ENCODE measurements around the gene EXOSC2.

Gene EXOSC2

GRCh38 chr9:130696996-130697395 lies 3.4 kb downstream of the EXOSC2 start:
- DNase-seq (ENCODE audit: low spot score) = no peak

DNA sequence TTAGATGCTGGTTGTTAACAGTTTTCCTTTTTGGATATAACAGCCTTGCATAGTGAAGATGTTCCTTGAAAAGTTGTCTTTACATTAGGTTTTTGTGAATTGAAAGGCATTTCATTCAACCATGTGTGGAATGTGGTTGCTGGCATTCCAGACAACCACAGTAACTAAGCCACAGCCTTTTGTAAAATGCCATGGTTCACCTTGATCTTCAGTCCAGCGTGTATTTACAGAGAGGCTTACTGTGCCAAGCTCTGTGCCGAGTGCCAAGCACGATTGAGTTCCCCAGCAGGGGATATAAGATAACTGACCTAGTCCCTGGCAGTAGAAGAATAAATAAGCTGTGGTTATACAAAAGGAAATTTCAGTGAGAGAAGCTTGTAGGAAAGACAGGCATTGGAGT lies 4.9 kb downstream of the EXOSC2 start:
- DNase-seq (ENCODE audit: low spot score) = no peak

DNA sequence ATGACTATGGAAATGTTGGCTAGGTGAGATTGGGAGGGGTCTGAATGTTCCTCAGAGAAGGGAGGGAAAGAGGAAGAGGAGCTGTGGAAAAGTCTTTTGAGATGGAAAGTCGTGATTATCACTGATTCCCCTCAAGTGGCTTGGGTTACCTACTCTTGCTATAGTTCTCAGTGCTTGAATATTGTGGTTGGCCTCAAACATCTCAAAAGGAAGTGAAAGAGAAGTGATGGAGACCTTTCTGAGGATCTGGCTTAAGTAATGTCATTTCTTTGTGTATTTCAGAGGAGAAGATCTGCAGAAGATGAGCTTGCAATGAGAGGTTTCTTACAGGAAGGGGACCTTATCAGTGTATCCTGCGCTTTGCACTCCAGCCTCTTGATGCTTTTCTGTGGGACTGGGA lies 5.5 kb downstream of the EXOSC2 start:
- no peak for DNase-seq (ENCODE audit: low spot score)

- no peak for DNase-seq (ENCODE audit: low spot score)
These were observed 7.8 kb downstream of the EXOSC2 start for GRCh38 chr9:130701059-130702022.

- DNase-seq (ENCODE audit: low spot score) = no peak
These were observed 9.9 kb downstream of the EXOSC2 start for GRCh38 chr9:130703501-130703900.

DNA sequence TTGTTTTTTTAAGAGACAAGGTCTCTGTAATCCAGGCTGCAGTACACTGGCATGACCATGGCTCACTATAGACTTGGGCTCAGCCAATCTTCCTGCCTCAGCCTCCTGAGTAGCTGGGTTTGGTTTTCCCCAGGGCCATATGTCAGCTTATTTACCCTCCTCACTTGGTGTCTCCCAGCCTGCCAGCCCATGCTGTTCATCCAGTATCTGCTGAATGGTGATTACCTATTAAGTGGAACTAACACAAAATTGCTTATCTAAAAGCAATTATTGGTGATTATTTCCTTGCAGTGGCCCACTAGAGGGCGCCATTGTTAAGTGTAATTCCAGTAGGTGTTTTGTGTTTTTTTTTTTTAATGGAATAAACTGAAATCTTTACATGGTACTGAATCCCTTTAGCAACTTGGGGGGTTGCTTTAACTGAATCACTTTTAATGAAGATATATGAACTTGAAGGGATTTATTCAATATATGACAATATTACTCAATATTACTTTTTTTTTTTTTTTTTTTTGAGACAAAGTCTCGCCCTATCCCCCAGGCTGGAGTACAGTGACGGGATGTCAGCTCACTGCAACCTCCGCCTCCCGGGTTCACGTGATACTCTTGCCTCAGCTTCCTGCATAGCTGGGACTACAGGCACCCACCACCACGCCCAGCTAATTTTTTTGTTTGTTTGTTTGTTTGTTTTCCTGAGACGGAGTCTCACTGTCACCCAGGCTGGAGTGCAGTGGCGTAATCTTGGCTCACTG lies 13.8 kb downstream of the EXOSC2 start:
- no peak for DNase-seq (ENCODE audit: low spot score)

DNA sequence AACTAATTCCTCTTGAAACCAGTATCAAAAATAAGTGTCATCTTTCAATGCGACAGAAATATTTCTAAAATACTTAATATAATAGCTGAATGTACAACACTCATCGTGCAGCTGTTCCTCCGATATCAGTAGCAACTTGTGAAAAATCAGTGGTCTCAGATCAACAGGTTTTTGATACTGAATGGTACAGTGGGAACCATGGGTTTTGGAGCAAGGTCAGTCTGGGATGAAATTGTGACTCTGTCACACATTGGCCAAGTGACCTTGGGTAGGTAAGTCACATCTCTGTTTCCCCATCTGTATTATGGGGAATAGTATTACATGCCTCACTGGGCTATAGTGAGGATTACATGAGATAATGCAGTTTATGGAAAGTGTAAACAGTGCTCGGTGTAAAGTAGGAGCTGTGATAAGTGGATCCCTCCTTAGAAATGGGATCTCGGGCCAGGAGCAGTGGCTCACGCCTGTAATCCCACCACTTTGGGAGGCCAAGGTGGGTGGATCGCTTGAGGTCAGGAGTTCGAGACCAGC lies 17.3 kb downstream of the EXOSC2 start:
- no peak for DNase-seq (ENCODE audit: low spot score)

DNA sequence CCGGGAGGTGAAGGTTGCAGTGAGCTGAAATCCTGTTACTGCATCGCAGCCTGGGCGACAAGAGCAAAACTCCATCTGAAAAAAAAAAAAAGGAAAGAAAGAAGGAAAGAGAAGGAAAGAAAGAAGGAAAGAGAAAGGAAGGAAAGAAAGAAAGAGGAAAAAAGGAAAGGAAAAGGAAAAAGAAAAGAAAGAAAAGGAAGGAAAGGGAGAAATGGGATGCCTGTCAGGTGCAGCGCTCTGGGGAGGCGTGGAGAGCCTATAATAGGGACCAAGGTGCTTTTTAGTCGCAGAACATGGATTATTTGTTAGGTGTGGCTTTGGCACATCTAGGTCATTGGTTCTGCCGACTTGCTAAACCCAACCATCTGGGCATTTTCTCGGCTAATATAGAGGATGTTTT lies 17.9 kb downstream of the EXOSC2 start:
- DNase-seq (ENCODE audit: low spot score) = no peak

DNA sequence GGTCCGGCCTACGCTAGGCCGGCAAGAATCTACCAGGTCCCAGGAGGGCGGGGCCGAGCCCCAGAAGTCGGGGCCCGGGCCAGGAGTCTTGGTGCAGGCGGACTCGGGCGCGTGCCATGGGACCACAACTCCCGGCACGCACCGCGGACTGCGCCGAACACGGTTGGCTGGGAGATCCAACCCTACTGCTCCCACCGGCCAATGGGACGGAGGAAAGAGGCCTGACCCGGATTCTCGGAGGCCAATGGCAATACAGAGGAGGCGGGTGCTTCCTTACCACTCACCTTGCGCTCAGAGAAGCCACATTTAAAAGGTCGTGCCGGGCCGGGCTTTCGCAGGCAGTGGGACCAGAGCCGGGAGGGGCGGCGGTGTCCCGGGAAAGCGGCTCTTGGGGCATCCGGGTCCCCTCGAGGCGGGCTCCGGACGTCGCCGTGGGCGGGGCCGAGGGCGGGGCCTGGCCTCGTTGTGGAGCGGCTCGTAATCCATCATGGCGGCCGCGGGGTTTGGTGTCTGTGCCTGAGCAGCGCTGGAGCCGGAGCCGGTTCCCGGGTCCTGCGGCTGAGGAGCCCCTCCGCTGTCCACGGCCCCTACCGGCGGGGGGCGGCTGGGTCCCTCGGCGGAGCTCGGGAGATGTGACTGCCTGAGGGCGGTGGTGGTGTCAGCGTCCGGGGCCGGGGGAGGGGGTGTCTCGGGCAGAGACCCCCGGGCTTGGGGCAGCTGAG lies 19.1 kb downstream of the EXOSC2 start:
- peak; percentile 99 for DNase-seq (ENCODE audit: low spot score)

GRCh38 chr9:130713286-130713960 lies 19.8 kb downstream of the EXOSC2 start:
- DNase-seq (ENCODE audit: low spot score) = no peak

DNA sequence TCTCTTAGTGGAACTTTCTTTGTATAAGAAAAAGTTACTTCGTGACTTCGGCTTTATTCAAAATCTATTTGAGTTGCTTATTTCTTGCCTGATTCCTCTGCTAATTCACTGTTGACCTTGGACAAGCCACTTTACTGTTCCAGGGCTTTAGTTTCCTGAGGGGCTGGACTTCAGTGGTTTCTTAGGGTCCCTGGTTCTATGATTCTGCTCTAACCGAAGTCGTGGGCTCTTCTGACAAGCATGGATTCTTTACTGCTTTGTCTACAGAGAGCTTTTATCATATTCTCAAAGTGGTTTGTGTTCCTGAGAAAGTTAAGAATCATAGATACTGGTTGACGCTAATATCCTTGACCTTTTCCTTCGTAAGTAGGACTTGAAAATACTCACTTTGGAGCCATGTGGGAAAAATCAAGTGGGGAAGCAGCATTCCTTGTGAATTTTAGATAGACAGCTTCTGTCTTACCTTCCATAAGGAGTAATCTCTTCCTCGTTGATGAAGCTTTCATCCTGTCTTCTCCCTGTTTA lies 21.1 kb downstream of the EXOSC2 start:
- DNase-seq (ENCODE audit: low spot score) = no peak

GRCh38 chr9:130715270-130715669 lies 21.7 kb downstream of the EXOSC2 start:
- DNase-seq (ENCODE audit: low spot score) = no peak

GRCh38 chr9:130718562-130718961 lies 25.0 kb downstream of the EXOSC2 start:
- DNase-seq (ENCODE audit: low spot score) = no peak

DNA sequence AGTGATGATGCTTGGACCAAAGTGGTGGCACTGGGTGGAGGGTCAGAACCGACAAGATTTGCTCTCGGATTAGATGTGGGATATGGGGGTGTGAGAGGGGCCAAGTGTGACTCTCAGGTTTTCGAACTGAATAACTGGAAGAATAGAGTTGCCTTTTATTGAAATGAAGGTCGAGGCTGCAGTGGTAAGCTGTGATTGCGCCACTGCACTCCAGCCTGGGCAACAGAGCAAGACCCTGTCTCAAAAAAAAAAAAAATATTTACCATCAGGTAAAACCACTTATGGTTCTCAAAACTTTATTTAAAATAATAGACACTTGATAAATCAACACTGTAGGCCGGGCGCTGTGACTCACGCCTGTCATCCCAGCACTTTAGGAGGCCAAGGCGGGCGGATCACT lies 27.2 kb downstream of the EXOSC2 start:
- DNase-seq (ENCODE audit: low spot score) = no peak

- DNase-seq (ENCODE audit: low spot score) = no peak
These were observed 35.1 kb downstream of the EXOSC2 start for GRCh38 chr9:130728721-130729120.

DNA sequence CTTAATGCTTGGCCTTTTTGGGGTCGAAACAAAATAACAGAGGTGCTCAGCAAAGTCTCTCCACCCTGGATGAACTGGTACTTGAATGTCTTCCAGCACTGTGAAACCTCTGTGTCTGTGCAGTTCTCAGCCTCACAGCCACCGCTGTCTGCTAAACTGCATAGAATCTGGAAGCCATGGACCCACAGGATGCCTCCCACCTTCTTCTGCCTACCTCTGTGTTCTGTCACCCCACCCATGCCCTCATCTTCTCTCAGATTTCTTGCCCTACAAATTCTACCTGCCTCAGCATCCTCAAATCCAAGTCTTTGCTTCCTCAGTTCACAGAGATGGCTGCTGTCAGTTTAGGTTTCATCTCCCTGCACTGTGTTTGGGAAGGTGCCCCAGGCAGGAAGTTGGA lies 35.6 kb downstream of the EXOSC2 start:
- DNase-seq (ENCODE audit: low spot score) = no peak

- no peak for DNase-seq (ENCODE audit: low spot score)
These were observed 37.8 kb downstream of the EXOSC2 start for GRCh38 chr9:130731355-130731754.

GRCh38 chr9:130732136-130732535 lies 38.6 kb downstream of the EXOSC2 start:
- DNase-seq (ENCODE audit: low spot score) = no peak

DNA sequence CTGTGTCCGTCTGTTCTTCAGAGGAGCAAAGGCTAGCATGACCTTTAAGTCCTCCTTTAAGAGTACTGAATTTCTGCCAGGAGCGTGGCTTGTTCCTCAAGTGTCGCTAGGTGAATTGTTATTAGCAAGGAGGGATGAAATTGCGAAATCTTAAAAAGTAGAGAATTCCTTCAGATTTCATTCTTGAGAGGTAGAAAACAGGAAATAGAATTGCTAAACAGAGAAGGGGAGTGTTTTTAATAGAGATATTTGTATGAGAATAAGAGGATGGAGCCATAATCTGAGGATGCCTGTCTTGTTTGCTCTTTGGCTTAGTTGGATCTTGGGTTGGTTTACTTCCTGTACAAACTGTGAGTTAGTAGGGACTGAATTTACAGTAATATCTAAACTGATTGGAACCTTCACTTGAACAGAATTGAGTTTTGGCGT lies 39.2 kb downstream of the EXOSC2 start:
- no peak for DNase-seq (ENCODE audit: low spot score)

- DNase-seq (ENCODE audit: low spot score) = no peak
These were observed 42.0 kb downstream of the EXOSC2 start for GRCh38 chr9:130735566-130735965.

DNA sequence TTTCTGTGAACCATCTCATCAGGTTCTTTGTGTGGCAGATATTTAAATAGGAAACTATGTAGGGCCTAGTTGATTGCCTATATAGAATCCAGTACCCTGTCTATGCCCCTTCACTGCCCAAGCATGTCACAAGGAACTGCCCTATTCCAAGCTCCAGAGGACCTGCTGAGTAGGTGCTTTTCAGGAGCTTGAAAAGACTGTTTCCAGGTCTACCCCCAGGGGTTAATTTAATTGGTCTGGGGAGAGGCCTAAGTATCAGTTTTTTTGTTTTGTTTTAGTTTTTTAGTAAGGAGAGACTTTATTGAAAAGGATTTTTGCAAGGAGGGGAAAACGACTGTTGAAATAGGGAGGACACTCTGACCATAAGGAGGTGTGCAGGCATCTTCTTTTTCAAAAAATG lies 43.3 kb downstream of the EXOSC2 start:
- no peak for DNase-seq (ENCODE audit: low spot score)
